SK-N-SH treated with all-trans-retinoic acid at 6 μM for 48 hours (cell line): ENCODE results near the gene ZNF708.

Experiments
- ARNTL ChIP-seq: fragments of 450-650 bp; formaldehyde crosslinking; IDR thresholded peaks from 2 replicates; pipeline ENCODE4 v1.5.0; 2020; ENCODE audit warnings: low read depth, mild to moderate bottlenecking, moderate library complexity, borderline replicate concordance
- OSR1 ChIP-seq: fragments of 250-450 bp; sonication (Bioruptor Pico); IDR thresholded peaks from 2 replicates; pipeline ENCODE4 v1.8.0; 2022; ENCODE audit warnings: moderate library complexity, mild to moderate bottlenecking, inconsistent platforms
- TOX ChIP-seq: fragments of 250-450 bp; sonication (Bioruptor Pico); IDR thresholded peaks from 2 replicates; pipeline ENCODE4 v1.8.0; 2021; ENCODE audit warnings: mild to moderate bottlenecking, moderate library complexity, borderline replicate concordance
- TSHZ2 ChIP-seq: fragments of 250-450 bp; sonication (Bioruptor Pico); IDR thresholded peaks from 2 replicates; pipeline ENCODE4 v1.5.0; 2020; ENCODE audit warnings: mild to moderate bottlenecking, moderate library complexity
- ZFP3 ChIP-seq: fragments of 250-450 bp; sonication (Bioruptor Pico); IDR thresholded peaks from 2 replicates; pipeline ENCODE4 v1.5.0; 2020; ENCODE audit warnings: mild to moderate bottlenecking, moderate library complexity
- ZNF8 ChIP-seq: fragments of 450-650 bp; formaldehyde crosslinking; IDR thresholded peaks from 2 replicates; pipeline ENCODE4 v1.5.0; 2020; ENCODE audit warnings: mild to moderate bottlenecking, moderate library complexity
- TF ChIP-seq, protein P1 (sequence below): fragments of 250-450 bp; sonication (Bioruptor Pico); IDR thresholded peaks from 2 replicates; pipeline ENCODE4 v1.5.1; 2020; ENCODE audit warnings: low read depth, mild to moderate bottlenecking, moderate library complexity

GRCh38 chr19:21264416-21264815, 64.8 kb downstream of the ZNF708 start:
- TF ChIP-seq, protein P1, sequence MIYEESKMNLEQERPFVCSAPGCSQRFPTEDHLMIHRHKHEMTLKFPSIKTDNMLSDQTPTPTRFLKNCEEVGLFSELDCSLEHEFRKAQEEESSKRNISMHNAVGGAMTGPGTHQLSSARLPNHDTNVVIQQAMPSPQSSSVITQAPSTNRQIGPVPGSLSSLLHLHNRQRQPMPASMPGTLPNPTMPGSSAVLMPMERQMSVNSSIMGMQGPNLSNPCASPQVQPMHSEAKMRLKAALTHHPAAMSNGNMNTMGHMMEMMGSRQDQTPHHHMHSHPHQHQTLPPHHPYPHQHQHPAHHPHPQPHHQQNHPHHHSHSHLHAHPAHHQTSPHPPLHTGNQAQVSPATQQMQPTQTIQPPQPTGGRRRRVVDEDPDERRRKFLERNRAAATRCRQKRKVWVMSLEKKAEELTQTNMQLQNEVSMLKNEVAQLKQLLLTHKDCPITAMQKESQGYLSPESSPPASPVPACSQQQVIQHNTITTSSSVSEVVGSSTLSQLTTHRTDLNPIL (CRISPR knock-in tag), result no peak
- TF ChIP-seq ARNTL (CRISPR knock-in tag) (no peak), ZNF8 (CRISPR knock-in tag) (no peak), ZFP3 (CRISPR knock-in tag) (no peak), TOX (CRISPR knock-in tag) (no peak), OSR1 (CRISPR knock-in tag) (no peak), TSHZ2 (no peak)
